RWPE2 (cell line): ENCODE measurements around the gene RSPRY1.

Source experiments
- ATAC-seq: fragments of 200-7000 bp; cut with Tn5 transposase; 3 replicates; pipeline ENCODE4 v1.9.1; 2021; ENCODE audit warnings: low read depth
- DNase-seq: peaks from one replicate; pipeline ENCODE4 v3.0.0-alpha.2; 2020; ENCODE audit warnings: low spot score
- H3K27ac ChIP-seq: fragments of 450-650 bp; 2 replicates; pipeline ENCODE4 v1.5.1; 2017; ENCODE audit warnings: mild to moderate bottlenecking; ENCODE audit not compliant: poor library complexity, severe bottlenecking
- H3K27me3 ChIP-seq: fragments of 250-450 bp; sonication (Bioruptor Pico); 2 replicates; pipeline ENCODE4 v1.5.1; 2021; ENCODE audit warnings: mild to moderate bottlenecking, moderate library complexity; ENCODE audit not compliant: insufficient read depth, poor library complexity, severe bottlenecking
- H3K36me3 ChIP-seq: fragments of 250-450 bp; sonication (Bioruptor Pico); 2 replicates; pipeline ENCODE4 v1.5.1; 2020; ENCODE audit warnings: low read depth, mild to moderate bottlenecking, moderate library complexity
- H3K4me1 ChIP-seq: fragments of 250-450 bp; sonication (Bioruptor Pico); 2 replicates; pipeline ENCODE4 v1.5.1; 2021; ENCODE audit warnings: mild to moderate bottlenecking, moderate library complexity; ENCODE audit not compliant: insufficient read depth, poor library complexity, severe bottlenecking
- H3K4me3 ChIP-seq: fragments of 250-450 bp; sonication (Bioruptor Pico); 2 replicates; pipeline ENCODE4 v1.5.1; 2021; ENCODE audit warnings: mild to moderate bottlenecking, moderate library complexity; ENCODE audit not compliant: severe bottlenecking
- H3K9me3 ChIP-seq: fragments of 250-450 bp; sonication (Bioruptor Pico); 2 replicates; pipeline ENCODE4 v1.5.1; 2021; ENCODE audit warnings: mild to moderate bottlenecking, moderate library complexity; ENCODE audit not compliant: severe bottlenecking
- CTCF ChIP-seq: fragments of 450-650 bp; IDR thresholded peaks from one replicate; pipeline ENCODE4 v1.5.1; 2017; ENCODE audit warnings: mild to moderate bottlenecking, moderate library complexity; ENCODE audit not compliant: poor library complexity, severe bottlenecking

The RSPRY1 gene

GRCh38 chr16:57148481-57148880, 37.6 kb upstream of the RSPRY1 start:
- no peak for TF ChIP-seq CTCF
- H3K4me1 ChIP-seq: peaks cover 9% of the 10 kb centered on the region
- H3K27me3 ChIP-seq: no peaks in the 10 kb centered on the region
- H3K36me3 ChIP-seq: peaks cover 12% of the 10 kb centered on the region
- peak overlapping the region; percentile 33 for H3K27ac ChIP-seq
- no peak for DNase-seq
- H3K4me3 ChIP-seq: no peak overlapping the region
- no peaks in the 10 kb centered on the region for H3K9me3 ChIP-seq
- ATAC-seq: no peak

- peaks cover 9% of the 10 kb centered on the region for H3K4me1 ChIP-seq
Observed at GRCh38 chr16:57149391-57149790, 36.7 kb upstream of the RSPRY1 start.

GRCh38 chr16:57150682-57151330, 35.3 kb upstream of the RSPRY1 start:
- peaks cover 9% of the 10 kb centered on the region for H3K4me1 ChIP-seq
- ATAC-seq (no peak), DNase-seq (no peak)
- peaks cover 34% of the 10 kb centered on the region for H3K36me3 ChIP-seq
- no peaks in the 10 kb centered on the region for H3K27me3 ChIP-seq
- no peak overlapping the region for H3K27ac ChIP-seq
- H3K4me3 ChIP-seq: no peak overlapping the region
- TF ChIP-seq CTCF: no peak
- H3K9me3 ChIP-seq: no peaks in the 10 kb centered on the region

More at GRCh38 chr16:57149391-57149790, 36.7 kb upstream of the RSPRY1 start:
- TF ChIP-seq CTCF: no peak
- peaks cover 20% of the 10 kb centered on the region for H3K36me3 ChIP-seq
- DNase-seq (no peak), ATAC-seq (no peak)
- no peaks in the 10 kb centered on the region for H3K27me3 ChIP-seq
- H3K9me3 ChIP-seq: no peaks in the 10 kb centered on the region
- no peak overlapping the region for H3K4me3 ChIP-seq
- H3K27ac ChIP-seq: no peak overlapping the region

DNA sequence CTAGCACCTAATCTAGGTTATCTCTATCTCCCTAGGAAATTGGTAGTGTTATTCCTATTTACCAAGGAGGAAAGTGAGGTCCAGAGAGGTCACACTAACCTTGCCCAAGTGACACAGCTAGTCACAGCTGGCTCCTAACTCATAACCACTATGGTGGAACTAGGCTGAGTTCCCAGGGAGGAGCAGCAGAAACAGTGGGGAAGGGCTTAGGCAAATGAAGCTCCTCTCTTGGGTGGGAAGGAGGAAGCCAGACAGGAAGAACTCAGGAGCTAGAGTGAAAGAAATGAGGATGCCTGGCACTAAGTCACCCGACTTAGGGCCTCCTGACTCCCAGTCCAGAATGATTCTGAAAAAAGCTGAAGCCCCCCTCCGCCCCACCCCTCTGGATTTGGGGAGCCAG, 34.8 kb upstream of the RSPRY1 start:
- Histone ChIP-seq H3K4me3 (no peak overlapping the region), H3K27me3 (no peaks in the 10 kb centered on the region), H3K27ac (no peak overlapping the region), H3K4me1 (peaks cover 9% of the 10 kb centered on the region), H3K36me3 (peaks cover 40% of the 10 kb centered on the region), H3K9me3 (no peaks in the 10 kb centered on the region)
- DNase-seq: no peak
- no peak for TF ChIP-seq CTCF
- no peak for ATAC-seq
